ENCODE data around the gene GP5.

The GP5 gene

DNA sequence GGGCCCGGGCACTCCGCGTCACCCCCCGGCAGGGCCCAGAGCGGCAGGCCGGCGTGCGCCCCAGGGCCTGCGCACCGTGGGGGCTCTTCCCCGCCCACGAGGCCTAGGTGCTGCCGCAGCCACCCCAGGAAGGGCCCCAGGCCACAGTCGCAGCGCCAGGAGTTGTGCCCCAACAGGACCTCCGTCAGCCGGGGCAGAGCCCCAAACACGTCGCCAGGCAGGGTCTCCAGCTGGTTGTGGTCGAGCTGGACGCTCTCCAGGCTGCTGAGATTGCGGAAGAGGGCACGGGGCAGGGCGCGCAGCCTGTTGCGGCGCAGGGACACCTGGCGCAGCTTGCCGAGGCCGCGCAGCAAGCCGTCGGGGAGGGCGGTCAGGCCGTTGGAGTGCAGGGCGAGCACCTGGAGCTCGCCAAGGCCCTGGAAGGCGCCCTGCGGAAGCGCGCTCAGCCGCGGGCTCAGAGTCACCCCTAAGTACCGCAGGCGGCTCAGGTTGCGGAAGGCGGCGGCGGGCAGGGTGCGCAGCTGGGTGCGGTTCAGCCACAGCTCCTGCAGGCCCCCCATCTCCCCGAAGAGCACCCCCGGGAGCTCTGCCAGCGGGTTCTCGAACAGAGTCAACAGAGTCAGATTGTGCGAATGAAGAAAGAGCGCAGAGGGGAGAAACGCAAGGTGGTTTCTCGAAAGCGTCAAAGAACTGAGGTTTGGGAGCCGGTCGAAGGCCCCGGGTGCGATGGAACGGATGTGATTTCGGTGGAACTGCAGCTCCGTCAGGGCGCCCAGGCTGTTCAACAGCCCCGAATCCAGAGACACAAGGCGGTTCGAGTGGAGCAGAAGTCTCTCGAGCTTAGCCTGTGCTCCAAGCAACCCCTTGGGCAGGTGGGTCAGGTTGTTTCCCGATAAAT is 2.0 kb downstream of the GP5 start:
- DNase-seq: peak; percentile 30

DNA sequence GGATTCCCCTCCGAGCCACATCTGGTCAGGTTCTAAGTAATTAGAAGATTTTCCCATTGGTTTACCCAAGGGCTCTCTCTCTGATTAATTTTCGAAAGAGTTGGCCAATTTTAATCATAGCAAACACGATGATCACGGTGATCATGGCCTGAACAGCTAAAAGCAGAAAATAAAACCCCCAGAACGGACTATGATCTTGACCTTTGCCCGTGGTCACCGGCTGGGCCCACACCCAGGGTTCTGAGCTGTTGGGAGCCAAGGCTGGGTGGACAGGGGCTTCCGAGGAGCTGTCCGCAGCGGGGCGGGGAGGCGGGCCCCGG is 2.6 kb downstream of the GP5 start:
- DNase-seq: no peak

DNA sequence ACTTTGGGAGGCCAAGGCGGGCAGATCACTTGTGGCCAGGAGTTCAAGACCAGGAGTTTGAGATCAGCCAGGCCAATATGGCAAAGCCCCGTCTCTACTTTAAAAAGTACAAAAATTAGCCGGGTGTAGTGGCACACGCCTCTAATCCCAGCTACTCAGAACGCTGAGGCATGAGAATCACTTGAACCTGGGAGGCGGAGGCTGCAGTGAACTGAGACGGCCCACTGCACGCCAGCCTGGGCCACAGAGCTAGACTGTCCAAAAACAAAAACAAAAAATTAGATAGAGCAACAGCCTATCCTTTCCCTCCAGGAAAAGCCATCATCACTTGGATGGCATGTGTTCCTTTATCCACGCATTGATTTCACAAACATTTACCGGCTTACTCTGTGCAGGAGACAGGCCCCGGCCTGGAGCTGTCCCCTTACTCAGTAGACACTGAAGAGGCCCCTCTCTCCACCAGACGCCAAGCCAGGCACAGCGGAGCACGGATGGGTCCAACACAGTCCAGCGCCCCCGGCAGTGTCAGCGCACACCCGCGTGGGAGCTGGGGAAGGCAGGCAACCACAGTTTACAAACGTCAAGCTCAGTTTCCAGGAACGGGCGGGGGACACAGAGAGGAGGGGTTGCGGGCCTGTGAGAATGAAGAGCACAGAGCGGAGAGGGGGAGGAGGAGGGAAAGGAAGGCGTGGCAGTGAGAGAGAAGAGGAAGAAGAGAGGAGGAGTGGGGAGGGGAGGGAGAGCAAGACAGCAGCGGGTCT is 3.1 kb downstream of the GP5 start:
- peak; percentile 60 for DNase-seq

DNA sequence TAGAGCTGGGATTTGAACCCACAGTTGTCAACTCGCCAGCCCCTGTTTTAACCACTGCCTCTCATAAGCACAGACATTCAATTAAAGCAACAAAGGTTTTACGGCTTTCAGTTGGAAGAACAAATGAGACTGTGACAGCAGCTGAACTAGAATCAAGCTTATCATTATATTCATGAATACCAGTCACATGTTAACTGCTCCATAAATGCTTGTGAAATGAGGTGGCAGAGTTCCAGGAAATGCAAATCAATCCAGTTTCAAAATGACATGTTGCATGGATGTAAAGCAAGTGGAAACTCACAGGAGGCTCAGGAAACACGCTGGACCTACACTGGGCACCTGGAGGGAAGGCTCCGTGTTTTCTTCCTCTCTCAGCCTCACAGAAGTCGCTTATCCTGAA is 3.9 kb downstream of the GP5 start:
- DNase-seq: no peak

DNA sequence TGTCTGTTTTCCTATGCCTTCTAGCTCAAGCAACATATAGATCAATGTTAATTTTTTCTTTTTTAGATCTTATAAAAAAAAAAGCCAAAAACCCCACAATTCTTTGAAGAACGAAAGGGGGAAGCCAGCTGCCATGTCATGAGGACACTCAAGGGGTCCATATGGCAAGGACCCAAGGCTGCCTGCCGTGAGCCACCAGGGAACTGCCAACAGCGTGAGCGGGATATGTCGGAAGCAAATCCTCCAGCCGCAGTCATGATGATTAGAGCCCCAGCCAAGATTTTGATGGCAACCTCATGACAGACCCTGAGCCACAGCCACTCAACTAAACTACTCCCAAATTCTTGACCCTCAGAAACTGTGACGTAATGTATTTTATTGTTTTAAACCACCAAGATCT is 6.5 kb downstream of the GP5 start:
- DNase-seq: no peak

DNA sequence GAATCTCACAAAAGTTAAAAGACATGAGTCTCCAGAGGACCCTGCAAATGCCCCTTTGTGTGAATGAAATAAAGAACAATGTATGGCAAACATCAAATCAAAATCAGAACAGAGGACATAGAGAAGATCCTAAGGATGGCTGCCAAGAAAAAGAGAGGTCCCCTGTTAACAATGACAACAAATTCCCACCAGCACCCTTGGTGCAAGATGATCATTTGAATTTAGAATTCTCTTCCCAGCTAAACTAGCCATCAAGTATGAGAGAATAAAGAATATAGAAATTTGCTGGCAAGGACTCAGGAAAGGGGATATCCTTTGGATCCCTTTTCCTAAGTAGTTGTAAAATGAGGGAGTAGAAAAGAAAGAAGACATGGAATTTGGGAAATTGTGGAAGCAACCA is 8.2 kb downstream of the GP5 start:
- no peak for DNase-seq

DNA sequence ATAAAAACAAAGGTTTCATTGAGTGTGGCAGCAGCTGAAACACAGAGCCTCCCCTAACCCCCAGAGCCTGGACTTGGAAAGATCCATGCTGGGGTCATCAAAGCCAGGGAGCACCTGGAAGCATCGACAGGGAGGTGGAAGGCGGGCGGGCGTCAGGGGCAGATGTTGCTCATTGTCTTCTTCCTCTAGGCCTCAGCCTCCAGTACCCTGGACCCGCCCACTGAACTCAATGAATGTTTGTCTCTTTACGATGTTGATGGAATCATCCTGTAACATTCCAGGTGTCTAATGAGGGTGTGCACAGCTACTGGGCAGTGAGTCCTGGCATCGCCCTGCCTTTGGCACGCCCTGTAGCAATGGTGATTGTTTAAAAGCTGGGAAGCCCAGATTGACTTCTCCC is 9.8 kb downstream of the GP5 start:
- DNase-seq: no peak

DNA sequence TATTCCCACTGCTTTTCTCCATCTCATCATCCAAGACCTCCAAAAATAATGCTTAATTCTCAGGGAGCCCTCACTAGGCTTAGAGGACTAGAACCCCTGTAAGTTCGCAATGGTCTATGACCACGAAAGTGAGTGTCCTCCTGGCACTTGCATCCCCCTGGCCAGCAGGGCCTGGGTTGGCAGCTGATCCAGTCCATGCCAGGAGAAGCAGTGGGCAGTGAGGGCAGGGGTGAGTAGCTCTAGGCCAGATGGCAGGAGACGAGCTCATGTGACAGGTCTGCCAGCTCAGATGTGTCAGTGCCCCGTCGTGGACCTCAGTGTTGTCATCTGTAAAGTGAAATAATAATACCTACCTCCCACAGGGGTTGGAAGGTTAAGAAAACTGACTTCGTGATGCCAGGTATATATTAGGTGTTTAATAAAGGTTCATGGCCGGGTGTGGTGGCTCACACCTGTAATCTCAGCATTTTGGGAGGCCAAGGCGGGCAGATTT is 11.1 kb downstream of the GP5 start:
- DNase-seq: no peak

DNA sequence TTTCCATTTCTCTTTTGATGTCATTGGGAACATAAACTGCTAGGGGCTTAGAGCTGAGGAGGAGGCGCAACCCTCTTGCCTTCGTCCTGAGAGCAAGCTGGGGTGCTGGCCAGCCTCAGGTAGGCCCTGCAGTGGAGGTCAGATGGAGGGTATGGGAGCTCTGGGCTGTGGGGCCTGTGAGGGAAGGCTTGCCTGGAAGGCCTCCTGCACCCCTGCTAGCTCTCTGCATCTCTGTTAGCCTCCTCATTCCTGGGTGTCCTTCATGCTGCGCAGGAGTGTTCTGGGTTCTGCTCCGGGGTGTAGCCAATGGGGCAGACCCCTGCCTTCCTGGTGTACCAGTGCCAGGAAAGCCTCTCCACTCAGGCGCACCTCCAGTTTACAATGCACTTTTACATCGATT is 11.8 kb downstream of the GP5 start:
- no peak for DNase-seq

DNA sequence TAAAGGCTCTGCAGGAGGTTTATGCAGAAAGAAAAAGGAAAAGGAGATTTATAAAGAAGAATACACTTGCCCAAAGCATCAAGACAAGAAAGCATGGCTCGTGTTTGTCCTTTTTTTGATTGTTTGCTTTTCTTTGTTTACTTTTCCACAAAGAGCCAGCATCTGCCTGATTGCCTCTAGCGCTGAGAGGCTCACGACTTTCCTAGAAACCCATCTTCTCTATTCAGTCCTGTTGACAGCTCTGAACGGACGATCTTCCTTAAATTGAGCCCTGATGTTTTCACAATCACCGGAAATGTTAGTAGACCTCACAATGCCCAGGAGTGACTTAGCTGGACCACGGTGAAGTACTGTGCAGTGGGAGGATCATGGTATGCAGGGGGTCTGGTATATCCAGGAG is 12.4 kb downstream of the GP5 start:
- no peak for DNase-seq

DNA sequence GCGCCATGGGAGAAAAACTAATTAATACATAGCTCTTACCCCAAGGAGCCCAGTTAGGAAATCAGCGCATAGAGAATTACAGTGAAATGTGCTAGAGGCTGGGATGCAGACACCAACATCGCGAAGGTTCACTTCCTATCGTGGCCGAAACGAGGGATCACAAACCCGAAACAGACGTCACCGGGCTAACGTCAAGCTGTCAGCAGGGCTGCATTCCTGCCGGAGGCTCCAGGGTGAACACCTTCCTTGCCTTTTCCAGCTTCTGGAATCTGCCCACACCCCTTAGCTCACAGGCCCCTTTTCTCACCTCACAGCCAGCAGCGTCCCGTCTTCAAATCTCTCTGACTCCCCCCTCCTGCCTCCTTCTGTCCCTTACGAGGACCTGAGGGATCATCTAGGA is 13.0 kb downstream of the GP5 start:
- no peak for DNase-seq

DNA sequence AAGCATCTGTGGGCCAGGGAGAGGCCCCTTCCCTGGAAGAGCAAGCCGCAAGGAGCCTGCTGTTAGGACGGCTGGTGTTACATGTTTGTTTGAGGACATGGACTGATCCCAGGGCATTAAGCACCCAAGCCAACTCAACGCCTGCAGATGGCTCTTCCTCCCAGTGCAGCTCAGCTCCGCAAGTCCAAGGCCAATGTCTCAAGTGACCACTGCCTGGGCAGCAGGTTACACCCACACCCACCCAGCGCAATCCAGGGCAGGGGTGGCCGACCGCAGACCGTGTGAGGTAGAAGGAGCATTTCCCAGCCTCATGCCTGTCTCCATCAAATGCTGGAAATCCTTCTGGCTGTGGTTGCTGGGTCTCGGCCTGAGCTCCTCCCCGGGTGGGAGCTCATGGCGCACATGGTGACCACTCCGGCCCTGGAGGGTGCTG is 14.5 kb downstream of the GP5 start:
- DNase-seq: no peak

DNA sequence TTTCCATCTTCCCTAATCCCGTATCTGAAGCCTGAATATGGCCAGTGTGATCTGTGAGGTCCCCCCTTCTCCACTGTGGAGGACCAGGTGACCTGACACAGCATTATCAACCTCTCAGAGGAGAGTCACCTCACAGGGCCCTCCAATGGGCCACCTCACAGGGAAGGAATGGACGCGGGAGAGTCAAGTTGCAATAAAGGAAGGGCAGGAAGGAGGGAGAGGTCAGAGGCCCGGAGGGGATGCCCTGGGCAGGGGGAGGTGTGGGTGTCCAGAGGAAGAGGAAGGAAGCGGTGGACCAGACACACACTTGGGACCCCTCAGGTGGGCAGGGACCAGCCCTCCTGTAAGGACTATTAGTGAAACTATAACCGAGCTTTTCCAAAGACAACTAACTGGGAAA is 14.9 kb downstream of the GP5 start:
- DNase-seq: no peak

DNA sequence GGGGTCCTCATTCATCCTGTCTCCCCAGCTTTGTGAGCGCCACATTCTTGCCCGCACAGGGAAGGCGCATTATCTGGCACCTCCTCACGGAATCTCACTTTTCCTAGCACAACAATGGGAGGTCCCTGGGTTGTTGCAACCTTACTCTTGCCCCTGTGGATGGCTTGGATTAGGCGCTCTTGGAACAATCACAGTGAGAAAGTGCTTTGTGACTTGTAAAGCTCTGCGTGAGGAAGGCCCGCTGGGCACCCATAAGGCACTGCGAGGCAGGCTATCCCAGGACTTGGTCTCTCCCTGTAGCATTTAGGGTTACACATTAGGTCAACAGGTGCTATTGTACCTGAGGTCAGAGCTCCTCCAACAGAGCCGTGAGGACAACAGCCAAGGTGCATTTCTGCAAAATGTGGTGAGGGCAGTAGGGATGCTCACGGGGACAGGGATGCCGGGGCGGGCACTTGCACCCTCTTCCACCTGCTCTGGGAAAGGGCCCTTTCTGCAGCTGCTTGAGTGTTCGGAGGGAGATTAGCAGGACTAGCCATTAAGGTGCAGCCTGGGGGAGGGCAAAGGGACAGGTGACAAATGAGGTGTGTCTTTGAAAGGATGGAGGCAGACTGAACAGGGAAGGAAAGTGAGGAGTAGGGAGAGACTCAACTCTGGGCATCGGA is 15.7 kb downstream of the GP5 start:
- no peak for DNase-seq

DNA sequence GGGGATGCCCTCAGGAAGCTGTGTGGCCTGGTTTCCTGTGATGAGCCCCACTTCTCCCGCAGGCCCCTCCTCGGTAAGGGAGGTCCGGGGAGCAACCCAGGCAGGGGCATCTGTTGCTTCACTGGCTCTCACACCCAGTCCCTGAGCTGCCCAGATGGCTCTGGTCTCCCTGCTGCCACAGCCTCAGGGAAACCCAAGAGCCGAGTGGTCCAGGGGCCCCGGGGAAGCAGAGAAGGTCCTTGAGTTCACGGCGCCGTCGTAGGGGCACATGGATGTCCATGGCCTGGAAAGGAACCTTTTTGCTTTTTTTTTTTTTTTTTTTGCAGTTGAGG is 16.2 kb downstream of the GP5 start:
- DNase-seq: no peak

DNA sequence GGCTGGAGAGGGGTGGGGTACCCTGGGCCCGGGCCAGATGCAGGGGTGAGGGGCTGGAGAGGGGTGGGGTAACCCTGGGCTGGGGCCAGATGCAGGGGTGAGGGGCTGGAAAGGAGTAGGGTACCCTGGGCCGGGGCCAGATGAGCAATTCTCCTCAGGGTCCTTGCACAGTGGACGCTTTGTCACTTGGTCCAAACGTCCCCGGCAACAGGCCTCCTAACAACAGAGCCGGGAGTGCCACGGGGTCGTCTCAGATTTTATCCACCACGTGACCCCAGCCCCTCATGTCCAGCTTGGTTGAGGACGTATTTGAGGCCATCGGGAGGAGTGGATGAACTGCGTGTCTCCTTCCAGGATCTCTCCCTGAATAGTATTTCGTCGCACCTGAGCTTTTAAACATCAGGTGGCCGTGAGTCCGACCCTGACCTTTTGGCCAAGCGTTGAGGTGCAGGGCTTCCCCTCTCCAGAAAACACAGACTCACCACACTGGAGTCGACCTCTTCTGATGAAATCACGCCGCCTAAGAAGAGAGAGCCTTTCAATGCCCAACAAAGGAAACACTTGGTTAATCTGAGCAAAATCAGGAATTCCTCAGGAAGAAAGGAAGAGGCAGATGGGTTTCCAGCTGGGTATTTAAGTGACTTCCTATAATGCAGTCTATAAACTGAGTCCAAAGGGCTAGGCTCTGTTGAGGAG is 16.7 kb downstream of the GP5 start:
- no peak for DNase-seq

DNA sequence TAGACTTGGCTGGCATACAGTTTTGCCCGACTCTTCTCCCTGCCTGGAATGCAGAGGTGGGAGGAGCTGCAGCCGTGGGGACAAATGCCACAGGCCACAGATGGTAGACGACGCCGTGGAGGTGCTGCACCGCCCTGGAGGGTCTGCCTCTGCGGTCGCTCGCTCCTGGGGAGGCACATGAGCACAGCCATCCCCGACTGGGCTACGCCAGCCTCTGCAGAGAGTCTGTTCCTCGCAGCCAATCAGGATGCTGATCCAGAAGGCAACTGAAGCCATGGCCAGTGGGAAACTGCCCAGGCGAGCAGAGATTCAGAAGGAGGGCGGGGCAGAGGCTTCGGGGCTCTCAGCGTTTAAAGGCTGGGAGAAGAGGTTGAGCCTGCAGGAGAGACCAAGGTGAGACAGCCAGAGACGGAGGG is 17.6 kb downstream of the GP5 start:
- no peak for DNase-seq

DNA sequence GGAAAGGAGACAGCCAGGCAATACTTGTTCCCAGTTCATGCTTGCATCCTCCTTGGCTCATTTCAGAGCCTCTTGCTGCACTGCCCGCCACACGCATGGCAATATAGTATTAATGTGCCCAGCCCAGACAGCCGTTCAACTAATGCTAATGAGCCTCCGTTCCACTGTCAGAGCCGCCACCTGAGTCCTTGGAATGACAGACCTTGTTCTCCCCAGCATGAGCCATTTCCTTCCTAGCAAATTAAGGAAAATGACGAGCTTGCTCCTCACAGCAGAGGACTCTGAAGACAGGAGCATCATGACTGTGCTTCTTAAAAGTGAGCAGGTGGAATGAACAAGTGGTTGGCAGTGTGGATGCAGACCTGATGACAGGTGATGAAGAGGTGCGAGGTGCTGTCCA is 18.7 kb downstream of the GP5 start:
- DNase-seq: no peak

DNA sequence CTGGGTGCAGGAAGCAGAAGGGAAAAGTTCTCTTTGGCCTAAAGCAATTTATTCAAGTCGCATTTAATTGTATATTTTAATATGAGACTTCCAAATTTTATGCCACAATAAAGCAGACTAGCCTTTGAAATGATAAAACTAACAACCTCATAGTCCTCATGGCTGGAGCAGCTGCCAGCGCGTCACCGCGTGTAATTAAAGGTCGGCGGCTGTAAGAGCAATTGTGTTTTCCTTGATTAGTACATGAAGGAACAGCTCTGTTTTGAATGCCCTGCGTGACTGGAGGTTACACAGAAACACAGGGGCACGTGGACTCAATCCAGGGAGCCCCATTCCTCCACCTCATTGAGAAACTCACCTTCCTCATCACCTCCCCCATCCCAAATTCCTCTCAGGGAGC is 19.4 kb downstream of the GP5 start:
- DNase-seq: no peak

DNA sequence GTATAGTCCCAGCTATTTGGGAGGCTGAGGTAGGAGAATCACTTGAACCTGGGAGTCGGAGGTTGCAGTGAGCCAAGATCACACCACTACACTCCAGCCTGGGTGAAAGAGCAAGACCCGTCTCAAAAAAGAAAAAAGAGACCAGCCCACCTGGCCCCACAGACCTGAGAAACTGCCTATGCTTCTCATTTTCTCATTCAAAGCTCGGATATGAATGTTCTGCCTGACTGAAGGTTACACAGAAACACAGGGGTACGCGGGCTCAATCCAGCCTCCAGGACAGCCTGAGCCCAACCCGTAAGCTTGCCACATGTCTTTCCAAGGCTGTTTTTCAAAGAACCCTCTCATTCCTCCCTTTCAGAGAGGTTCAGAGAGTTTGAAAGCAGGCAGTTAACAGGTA is 19.8 kb downstream of the GP5 start:
- DNase-seq: no peak

DNA sequence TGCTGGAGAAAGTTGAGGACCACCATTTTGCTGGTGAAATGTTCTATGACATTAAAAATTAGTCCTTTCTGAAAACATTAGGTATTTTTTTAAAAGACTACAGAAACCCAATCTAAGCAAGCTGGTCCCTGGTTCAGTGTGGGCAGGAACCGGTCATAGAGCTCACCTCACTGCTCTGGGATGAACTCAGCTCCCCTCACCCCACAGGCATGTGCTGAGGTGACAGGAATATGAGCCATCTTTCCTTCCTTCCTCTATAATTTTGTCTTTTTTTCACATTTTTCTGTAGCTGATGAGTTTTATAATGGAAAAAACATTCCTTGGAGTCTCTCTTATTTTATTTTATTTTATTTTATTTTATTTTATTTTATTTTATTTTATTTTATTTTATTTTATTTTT is 21.4 kb downstream of the GP5 start:
- DNase-seq: no peak

DNA sequence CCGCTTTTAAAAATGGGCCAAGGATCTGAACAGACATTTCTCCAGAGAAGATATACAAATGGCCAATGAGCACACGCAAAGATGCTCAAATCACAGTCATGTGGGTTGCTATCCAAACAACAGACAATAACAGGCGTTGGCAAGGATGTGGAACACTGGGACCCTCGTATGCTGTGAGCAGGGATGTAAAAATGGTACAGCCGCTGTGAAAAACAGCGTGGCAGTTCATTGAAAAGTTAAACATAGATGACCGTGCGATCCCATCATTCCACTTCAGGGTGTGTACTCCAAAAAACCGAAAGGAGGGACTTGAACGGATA is 22.9 kb downstream of the GP5 start:
- no peak for DNase-seq

DNA sequence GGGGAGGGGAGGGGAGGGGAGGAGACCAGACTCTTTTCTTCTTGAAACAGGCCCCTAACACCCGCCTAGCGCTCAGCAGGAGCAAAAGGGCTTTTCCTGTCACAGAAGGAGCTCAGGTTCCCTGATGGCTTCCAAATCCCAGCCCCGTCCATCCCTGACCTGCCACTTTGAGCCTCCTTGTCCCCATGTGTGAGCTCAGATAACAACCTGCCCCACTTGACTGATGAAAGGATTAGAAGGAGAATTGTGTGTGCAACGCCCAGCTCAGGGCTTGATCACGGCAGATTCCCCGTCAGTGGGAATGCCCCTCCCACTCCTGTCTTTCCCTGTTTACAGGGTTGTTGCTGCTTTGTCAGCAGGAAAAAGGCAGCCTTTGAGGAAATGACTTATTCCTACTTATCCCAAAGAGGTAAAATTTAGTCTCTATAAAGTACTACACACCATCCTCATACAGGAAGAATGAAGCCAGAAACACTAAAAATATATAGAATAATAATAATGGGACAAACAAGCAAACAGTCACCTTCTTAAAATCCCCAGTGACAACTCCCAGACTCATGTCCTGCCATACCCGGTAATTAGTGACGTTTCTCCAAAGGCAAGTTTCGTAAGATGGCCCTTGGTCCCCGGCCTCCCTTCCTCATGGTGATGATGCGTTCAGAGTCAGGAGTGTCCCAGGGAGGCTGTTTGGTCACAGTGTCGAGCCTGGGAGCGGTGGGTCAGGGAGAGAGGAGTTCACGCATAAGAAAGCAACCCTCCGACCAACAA is 23.4 kb downstream of the GP5 start:
- DNase-seq: no peak

Data from activated CD4-positive, alpha-beta T cell treated with anti-CD3 and anti-CD28 coated beads, Interleukin-2, amount 50 U/mL, for 1 hour (primary cell).